Left lobe of liver (tissue), 2 donors: ENCODE data around the gene P2RX7. TPM values are rescaled to one million over a fixed set of nuclear protein-coding genes. Genes with fewer than 3 reads are reported as not detected.
"Not testable (repeated sequence)": the region's sequence is repeated elsewhere in the genome, so short reads cannot be mapped to it uniquely, and the experiment has no call there.

ENCODE experiments used
- ATAC-seq: fragments of 200-7000 bp; cut with Tn5 transposase; one replicate; pipeline ENCODE4 v1.9.1; 2020; ENCODE audit warnings: mild to moderate bottlenecking, moderate library complexity
- DNase-seq: peaks from one replicate; pipeline ENCODE4 v3.0.0-alpha.2; 2020; ENCODE audit warnings: low spot score
- total RNA-seq: library from RNA; stranded (reverse); gene quantifications from one replicate; pipeline ENCODE4 v1.2.1, GENCODE V29; 2021
- donor health status: DM: no; HTN: no; CAD: no; lungs with moderate emphysema.
- donor health status: DM: no; HTN: yes; CAD: no.

P2RX7 gene
- total RNA-seq, 1 donor from 2014 or later, result 3.5 TPM

GRCh38 chr12:121170151-121170550 is 37.5 kb downstream of the P2RX7 start:
- ATAC-seq, result no peak
- DNase-seq, result no peak

GRCh38 chr12:121170611-121171260 is 38.1 kb downstream of the P2RX7 start:
- ATAC-seq, result no peak

GRCh38 chr12:121172145-121172544 is 39.5 kb downstream of the P2RX7 start:
- ATAC-seq (no peak), DNase-seq (no peak)

More at GRCh38 chr12:121170611-121171260, 38.1 kb downstream of the P2RX7 start:
- no peak for DNase-seq

GRCh38 chr12:121175383-121176119 is 42.9 kb downstream of the P2RX7 start:
- no peak for DNase-seq

GRCh38 chr12:121176826-121177529 is 44.3 kb downstream of the P2RX7 start:
- ATAC-seq (no peak), DNase-seq (no peak)

More at GRCh38 chr12:121175383-121176119, 42.9 kb downstream of the P2RX7 start:
- peak; percentile 22 for ATAC-seq

- DNase-seq (no peak), ATAC-seq (no peak)
Measured at GRCh38 chr12:121181181-121181580, 48.5 kb downstream of the P2RX7 start.

GRCh38 chr12:121182222-121182893 is 49.7 kb downstream of the P2RX7 start:
- DNase-seq, result no peak
- no peak for ATAC-seq

- ATAC-seq (no peak), DNase-seq (no peak)
Measured at GRCh38 chr12:121184425-121184824, 51.7 kb downstream of the P2RX7 start.

GRCh38 chr12:121184984-121185889 is 52.6 kb downstream of the P2RX7 start:
- DNase-seq, result no peak
- ATAC-seq, result no peak

GRCh38 chr12:121186826-121187225 is 54.1 kb downstream of the P2RX7 start:
- DNase-seq, result no peak
- ATAC-seq, result no peak

- DNase-seq (no peak), ATAC-seq (no peak)
Measured at GRCh38 chr12:121187501-121187900, 54.8 kb downstream of the P2RX7 start.

- ATAC-seq (no peak), DNase-seq (no peak)
Measured at GRCh38 chr12:121188227-121188626, 55.6 kb downstream of the P2RX7 start.

GRCh38 chr12:121189131-121189530 is 56.5 kb downstream of the P2RX7 start:
- DNase-seq (no peak), ATAC-seq (no peak)

- no peak for ATAC-seq
Measured at GRCh38 chr12:121189619-121190155, 57.0 kb downstream of the P2RX7 start.

GRCh38 chr12:121190523-121191031 is 57.9 kb downstream of the P2RX7 start:
- DNase-seq (no peak), ATAC-seq (no peak)

More at GRCh38 chr12:121189619-121190155, 57.0 kb downstream of the P2RX7 start:
- no peak for DNase-seq

GRCh38 chr12:121191151-121191550 is 58.5 kb downstream of the P2RX7 start:
- DNase-seq, result no peak
- no peak for ATAC-seq

GRCh38 chr12:121196902-121197301 is 64.2 kb downstream of the P2RX7 start:
- peak; percentile 39 for ATAC-seq
- DNase-seq, result no peak

GRCh38 chr12:121198949-121199348 is 66.3 kb downstream of the P2RX7 start:
- DNase-seq (no peak), ATAC-seq (no peak)

- not testable (repeated sequence) for DNase-seq, ATAC-seq
Measured at GRCh38 chr12:121201140-121201539, 68.5 kb downstream of the P2RX7 start.
